GM12875 (cell line): ENCODE data around the gene NVL.

Experiments used
- H3K4me3 ChIP-seq: one replicate; pipeline ENCODE4 v1.5.1; 2011; ENCODE audit warnings: low read depth, low read length, control low read depth
- CTCF ChIP-seq: IDR thresholded peaks from 2 replicates; pipeline ENCODE4 v1.5.1; 2011; ENCODE audit warnings: low read depth, mild to moderate bottlenecking, control low read depth, inconsistent platforms, low read length, moderate library complexity, borderline replicate concordance; ENCODE audit not compliant: insufficient read depth

NVL gene

GRCh38 chr1:224298346-224299330, 31.3 kb downstream of the NVL start:
- no peak overlapping the region for H3K4me3 ChIP-seq
- TF ChIP-seq CTCF: no peak

- no peak overlapping the region for H3K4me3 ChIP-seq
- no peak for TF ChIP-seq CTCF
Observed at GRCh38 chr1:224294775-224295174, 35.2 kb downstream of the NVL start.

DNA sequence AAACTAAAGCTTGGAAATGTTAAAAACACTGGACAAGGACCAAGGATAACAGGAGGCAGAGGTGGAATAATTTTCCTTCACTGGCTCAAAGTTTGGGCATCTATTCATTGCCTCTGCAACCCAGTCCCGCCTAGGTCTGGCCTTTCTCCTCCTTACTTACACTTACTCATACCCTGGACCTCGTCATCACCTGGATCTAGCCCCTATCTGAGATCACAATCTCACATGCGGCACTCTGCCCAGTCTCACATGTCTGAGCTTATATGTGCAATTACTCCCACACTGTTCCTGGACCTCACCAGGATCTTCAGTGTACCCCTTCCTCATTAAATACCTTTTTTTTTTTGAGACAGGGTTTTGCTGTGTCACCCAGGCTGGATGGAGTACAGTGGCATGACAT, 37.6 kb downstream of the NVL start:
- no peak for TF ChIP-seq CTCF
- H3K4me3 ChIP-seq: no peak overlapping the region

DNA sequence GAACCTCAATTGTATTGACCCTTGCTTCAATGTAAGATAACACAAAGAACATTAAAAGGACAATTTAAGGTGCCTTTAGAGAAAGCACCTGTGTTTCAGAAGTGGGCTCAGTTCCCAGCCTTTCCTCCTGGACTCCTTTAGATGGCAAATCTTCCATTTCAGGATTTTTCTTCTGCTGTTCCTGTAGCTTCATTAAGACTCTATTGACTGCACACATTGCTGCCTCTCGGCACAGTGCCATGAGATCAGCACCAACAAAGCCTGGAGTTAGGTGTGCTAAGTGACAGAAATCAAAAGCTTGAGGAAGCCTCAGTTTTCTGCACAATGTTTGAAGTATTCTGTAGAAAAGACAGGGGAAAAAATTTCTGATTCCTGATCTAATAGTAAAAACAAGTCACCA, 40.6 kb downstream of the NVL start:
- TF ChIP-seq CTCF: no peak
- H3K4me3 ChIP-seq: no peak overlapping the region

GRCh38 chr1:224287714-224288113, 42.3 kb downstream of the NVL start:
- no peak overlapping the region for H3K4me3 ChIP-seq
- no peak for TF ChIP-seq CTCF

DNA sequence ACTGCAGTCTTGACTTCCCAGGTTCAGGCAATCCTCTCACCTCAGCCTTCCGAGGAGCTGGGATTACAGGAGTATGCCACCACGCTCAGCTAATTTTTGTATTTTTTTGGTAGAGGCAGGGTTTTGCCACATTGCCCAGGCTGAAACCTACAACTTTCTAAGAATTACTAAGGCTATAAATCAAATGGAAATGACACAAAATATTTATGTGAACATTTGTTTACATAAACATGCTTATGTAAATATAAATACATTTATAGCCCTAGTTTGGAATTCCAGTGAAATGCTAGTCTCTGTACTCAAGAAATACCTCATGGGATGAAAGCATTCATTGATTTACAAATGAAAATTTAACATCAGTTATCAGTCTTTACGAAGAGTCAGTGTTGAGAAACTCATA, 47.8 kb downstream of the NVL start:
- no peak overlapping the region for H3K4me3 ChIP-seq
- TF ChIP-seq CTCF: no peak
